ENCODE measurements around the gene ITGA6. TPM values are rescaled to one million over a fixed set of nuclear protein-coding genes. Genes with fewer than 3 reads are reported as not detected.
A peak's percentile ranks its signal among the peaks of the same experiment; 100 is the strongest.

ITGA6 gene
- total RNA-seq, 4 donors from 2014 or later, result 201 to 357 (median 225) TPM

- H3K9me3 ChIP-seq, result no peaks in the 10 kb centered on the region
- H3K4me1 ChIP-seq, result no peaks in the 10 kb centered on the region
- H3K4me3 ChIP-seq, result no peak overlapping the region
- DNase-seq, result no peak
- no peak for TF ChIP-seq POLR2A (IDR thresholded peaks at IDR 0.05)
- TF ChIP-seq CTCF (IDR thresholded peaks at IDR 0.05), result no peak
- H3K27ac ChIP-seq, result peak overlapping the region in 1 of 4 donors; percentile 19
- H3K36me3 ChIP-seq, result peaks cover 0 to 82% (median 0%) of the 10 kb centered on the region in 3 donors
- no peaks in the 10 kb centered on the region for H3K27me3 ChIP-seq
Observed at GRCh38 chr2:172488556-172488955, 61.2 kb downstream of the ITGA6 start.

- H3K9me3 ChIP-seq, result no peaks in the 10 kb centered on the region
- H3K4me1 ChIP-seq, result no peaks in the 10 kb centered on the region
- H3K27ac ChIP-seq, result no peak overlapping the region
- no peak for DNase-seq
- TF ChIP-seq POLR2A (IDR thresholded peaks at IDR 0.05), result no peak
- TF ChIP-seq CTCF (IDR thresholded peaks at IDR 0.05), result no peak
- no peak overlapping the region for H3K4me3 ChIP-seq
- H3K27me3 ChIP-seq, result no peaks in the 10 kb centered on the region
- H3K36me3 ChIP-seq, result peaks cover 0 to 91% (median 0%) of the 10 kb centered on the region in 3 donors
Observed at GRCh38 chr2:172489681-172490080, 62.3 kb downstream of the ITGA6 start.

- Histone ChIP-seq H3K36me3 (peaks cover 0 to 78% (median 0%) of the 10 kb centered on the region in 3 donors), H3K27ac (peak overlapping the region in 1 of 4 donors; percentile 35), H3K4me1 (no peaks in the 10 kb centered on the region), H3K9me3 (no peaks in the 10 kb centered on the region), H3K4me3 (no peak overlapping the region), H3K27me3 (no peaks in the 10 kb centered on the region)
- TF ChIP-seq CTCF (IDR thresholded peaks at IDR 0.05) (no peak), POLR2A (IDR thresholded peaks at IDR 0.05) (no peak)
- no peak for DNase-seq
Observed at GRCh38 chr2:172496160-172496608, 68.8 kb downstream of the ITGA6 start.

GRCh38 chr2:172507199-172507598 lies 79.8 kb downstream of the ITGA6 start:
- H3K4me3 ChIP-seq, result no peak overlapping the region
- peaks cover 0 to 42% (median 0%) of the 10 kb centered on the region in 3 donors for H3K36me3 ChIP-seq
- peaks cover 0 to 6% (median 0%) of the 10 kb centered on the region in 4 donors for H3K9me3 ChIP-seq
- no peaks in the 10 kb centered on the region for H3K4me1 ChIP-seq
- no peak overlapping the region for H3K27ac ChIP-seq
- DNase-seq, result no peak
- no peak for TF ChIP-seq CTCF (IDR thresholded peaks at IDR 0.05)
- no peak for TF ChIP-seq POLR2A (IDR thresholded peaks at IDR 0.05)
- no peaks in the 10 kb centered on the region for H3K27me3 ChIP-seq

GRCh38 chr2:172510088-172510487 lies 82.7 kb downstream of the ITGA6 start:
- Histone ChIP-seq H3K4me1 (no peaks in the 10 kb centered on the region), H3K4me3 (no peak overlapping the region), H3K27ac (peak overlapping the region in 1 of 4 donors; percentile 51), H3K9me3 (peaks cover 0 to 21% (median 0%) of the 10 kb centered on the region in 4 donors), H3K36me3 (peaks cover 0 to 17% (median 0%) of the 10 kb centered on the region in 3 donors), H3K27me3 (no peaks in the 10 kb centered on the region)
- DNase-seq, result no peak
- TF ChIP-seq CTCF (IDR thresholded peaks at IDR 0.05), result no peak
- no peak for TF ChIP-seq POLR2A (IDR thresholded peaks at IDR 0.05)

GRCh38 chr2:172510548-172510947 lies 83.2 kb downstream of the ITGA6 start:
- Histone ChIP-seq H3K4me1 (no peaks in the 10 kb centered on the region), H3K9me3 (peaks cover 0 to 21% (median 0%) of the 10 kb centered on the region in 4 donors), H3K27ac (peak overlapping the region in 1 of 4 donors; percentile 51), H3K4me3 (no peak overlapping the region), H3K27me3 (no peaks in the 10 kb centered on the region), H3K36me3 (peaks cover 0 to 14% (median 0%) of the 10 kb centered on the region in 3 donors)
- DNase-seq, result no peak
- no peak for TF ChIP-seq POLR2A (IDR thresholded peaks at IDR 0.05)
- TF ChIP-seq CTCF (IDR thresholded peaks at IDR 0.05), result no peak

Measured in Peyer's patch (tissue), 4 donors.